HG03571 (cell line): ENCODE measurements around the gene TMLHE.
A peak's percentile ranks its signal among the peaks of the same experiment; 100 is the strongest.
"Not testable (repeated sequence)": the region's sequence is repeated elsewhere in the genome, so short reads cannot be mapped to it uniquely, and the experiment has no call there.

Source experiments
- ATAC-seq: cut with Tn5 transposase; IDR thresholded peaks from one replicate; pipeline ENCODE4 v1.9.1; 2021; ENCODE audit not compliant: unreplicated experiment

The TMLHE gene

DNA sequence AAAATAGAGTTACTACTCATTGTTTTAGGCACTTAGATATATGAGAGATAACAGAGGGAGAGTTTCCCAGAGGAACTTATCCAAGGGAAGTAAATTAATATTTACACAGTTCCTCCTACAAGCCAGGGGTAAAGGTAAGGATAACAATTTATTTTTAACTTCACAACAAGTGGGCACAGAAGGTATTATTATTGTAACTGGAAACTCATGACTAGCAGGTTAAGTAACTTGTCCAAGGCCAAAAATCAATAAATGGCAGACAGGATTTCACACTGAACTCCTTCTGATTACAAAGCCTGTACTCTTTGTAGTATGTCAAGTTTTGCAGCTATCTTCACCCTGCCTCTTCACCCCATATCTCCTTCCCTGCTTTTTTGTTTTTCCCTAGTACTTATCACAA is 107.5 kb downstream of the TMLHE start:
- no peak for ATAC-seq

DNA sequence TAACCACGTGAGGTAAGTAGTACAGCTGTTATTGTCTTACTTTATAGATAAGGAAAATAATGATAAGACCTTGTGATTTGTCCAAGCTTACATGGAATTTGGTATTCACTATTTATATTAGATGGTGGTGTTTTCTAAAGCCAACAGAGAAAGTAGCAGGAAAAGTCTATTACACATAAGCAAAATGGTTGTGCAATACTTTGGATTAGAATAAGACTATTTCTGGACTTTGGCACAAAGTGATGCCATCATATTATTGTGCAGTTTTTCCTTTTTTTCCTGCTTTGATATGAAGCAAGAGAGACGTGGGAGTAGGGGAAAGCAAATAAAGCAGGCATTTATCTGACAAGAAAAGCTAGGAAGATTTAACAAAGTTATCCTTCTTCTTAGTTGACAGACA is 117.6 kb downstream of the TMLHE start:
- not testable (repeated sequence) for ATAC-seq

DNA sequence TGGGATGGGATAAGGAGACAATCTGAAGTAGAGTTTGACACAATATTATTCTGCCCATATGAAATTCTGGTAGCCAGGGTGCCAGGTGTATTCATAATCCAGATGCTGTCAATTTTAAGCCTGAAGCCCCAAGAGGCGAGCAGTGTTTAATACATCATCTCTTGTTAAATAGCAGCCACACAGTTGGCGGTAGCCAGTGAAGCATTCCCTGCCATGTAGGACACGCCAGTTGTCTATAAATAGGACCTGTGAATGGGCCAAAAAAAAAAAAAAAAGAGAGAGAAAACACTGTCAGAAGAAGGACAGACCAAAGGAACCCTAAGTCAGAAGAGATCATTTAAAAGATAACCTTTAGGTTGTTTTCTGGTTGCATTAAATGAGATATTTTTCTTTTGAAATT is 121.3 kb downstream of the TMLHE start:
- ATAC-seq: not testable (repeated sequence)

DNA sequence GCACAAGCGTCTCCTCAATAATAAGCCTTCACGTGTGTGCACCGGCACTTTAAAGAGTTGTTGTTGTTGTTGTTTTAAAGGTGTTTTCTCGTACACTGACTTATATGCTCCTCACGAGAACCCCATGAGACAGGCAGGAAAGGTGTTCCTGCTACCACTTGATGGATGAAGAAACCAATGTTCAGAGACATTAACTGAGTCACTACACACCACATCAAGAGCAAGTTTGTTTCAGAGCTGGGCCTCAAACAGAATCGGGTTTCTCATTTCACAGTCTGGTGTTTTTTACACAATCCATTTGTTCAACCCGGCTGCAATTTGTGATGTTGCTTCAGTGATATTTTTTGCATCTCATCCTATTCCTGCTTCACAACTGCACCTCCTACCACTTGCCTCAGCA is 135.6 kb downstream of the TMLHE start:
- ATAC-seq: not testable (repeated sequence)

DNA sequence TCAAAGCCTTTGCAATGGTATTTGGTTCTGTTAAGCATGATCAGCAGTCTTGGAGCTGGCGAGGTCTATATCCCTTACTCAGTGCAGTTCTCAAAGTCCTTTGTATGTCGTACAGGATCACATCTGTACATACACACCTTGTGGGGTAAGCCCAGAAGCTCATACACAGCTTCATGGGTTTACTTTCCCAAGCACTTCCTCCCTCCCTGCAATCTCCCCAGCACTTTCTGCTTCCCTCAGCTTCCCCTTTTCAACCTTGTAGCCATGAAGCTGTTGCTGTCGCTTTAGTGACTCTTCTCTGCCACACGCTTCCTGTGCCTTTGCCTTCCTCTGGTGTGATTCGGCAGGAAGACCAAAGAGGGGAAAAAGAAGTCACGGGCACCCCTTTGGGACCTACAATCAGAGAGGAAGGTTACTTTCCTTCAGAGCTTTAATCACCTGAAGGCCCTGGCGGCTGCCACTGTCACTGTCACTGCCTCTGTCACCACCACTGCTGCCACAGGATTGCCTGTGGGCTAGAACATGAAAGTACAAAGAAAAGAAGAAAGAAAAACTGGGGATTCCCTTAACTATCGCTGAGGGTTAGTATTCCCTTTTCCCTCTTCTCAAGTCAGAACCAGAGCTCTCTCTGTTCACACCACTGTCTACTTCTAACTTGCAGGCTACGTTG is 146.3 kb downstream of the TMLHE start:
- ATAC-seq: peak; percentile 62

DNA sequence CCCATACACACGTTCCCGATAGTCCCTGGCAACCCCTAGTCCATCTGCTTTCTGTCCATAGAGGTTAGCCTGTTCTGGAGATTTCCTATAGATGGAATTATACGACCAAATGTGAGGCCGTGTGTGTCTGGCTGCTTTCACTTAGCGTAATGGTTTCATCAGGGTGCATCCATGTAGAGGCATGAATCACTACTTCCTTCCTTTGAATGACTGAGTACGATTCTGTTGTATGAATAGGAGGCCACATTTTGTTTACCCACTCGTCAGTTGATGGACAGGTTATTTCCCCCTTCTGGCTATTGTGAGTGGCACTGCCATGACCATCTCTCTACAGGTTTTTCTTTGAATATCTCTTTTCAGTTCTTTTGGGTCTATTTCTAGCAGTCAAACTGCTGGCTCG is 152.3 kb downstream of the TMLHE start:
- ATAC-seq: not testable (repeated sequence)

DNA sequence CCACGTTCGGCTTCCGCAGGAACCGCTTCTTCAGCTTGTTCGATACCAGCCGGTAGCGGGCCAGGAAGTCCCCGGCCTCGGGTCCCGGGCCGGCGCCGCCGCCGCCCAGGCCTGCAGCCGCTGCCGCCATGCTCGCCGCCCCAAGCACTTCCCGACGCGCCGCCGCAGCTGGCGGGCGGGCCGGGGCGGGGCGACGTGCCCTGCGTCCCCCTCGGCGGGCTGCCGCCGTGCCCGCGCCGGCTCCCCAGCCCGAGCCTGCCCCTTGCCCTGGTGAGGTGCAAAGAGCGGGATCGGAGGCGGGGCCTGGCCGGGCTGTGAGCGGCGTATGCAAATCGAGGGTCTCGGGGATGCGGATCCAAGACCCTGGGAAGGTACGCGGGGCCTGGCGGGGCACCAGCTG is 154.3 kb downstream of the TMLHE start, which contains the start of gene F8A3:
F8A3 (minus strand) TSS at position 150 of the 400 bp plus-strand sequence; CDS start at position 130, 20 bp downstream.
- ATAC-seq: peak; percentile 83

DNA sequence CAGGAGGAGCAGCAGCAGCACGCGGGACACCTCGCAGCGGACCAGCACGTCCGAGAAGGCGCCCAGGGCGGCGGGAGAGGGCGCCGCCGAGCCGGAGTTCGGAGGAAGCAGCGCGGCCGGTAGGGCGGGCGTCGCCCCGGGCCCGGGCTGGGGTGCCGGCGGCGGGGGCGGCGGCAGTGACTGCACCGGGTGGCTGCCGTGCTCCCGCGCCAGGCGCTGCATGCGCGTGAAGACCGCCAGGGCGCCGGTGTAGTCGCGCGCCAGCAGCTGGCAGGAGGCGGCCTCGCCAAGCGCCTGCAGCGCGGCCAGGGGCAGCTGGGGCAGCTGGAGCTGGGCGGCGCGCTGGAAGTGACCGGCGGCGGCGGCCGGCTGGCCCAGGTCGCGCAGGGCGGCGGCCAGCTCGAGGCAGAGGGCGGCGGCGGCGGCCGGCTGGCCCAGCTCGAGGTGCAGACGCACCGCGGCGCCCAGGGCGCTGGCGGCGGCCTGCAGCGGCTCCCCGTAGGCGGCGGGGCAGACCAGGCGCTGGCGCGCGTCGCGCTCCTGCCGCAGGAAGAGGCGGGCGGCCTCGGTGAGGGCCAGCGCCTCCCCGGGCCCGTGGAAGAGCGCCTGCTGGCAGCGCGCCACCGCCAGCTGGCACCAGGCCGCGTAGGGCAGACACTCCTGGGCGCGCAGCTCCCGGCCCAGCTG is 154.8 kb downstream of the TMLHE start:
- peak; percentile 53 for ATAC-seq

DNA sequence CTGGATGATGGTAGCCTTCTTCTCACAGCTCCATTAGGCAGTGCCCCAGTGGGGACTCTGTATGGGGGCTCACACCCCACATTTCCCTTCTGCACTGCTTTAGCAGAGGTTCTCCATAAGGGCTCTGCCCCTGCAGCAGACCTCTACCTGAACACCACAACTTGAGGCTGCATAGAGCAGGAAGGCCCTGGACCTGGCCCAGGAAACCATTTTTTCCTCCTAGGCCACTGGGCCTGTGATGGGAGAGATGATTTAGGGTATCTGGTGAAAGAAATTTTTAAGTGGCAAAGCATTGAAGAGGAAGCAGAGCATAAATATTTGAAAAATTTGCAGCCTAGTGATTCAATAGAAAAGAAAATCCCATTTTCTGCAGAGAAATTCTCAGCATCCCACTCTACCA is 171.7 kb downstream of the TMLHE start:
- no peak for ATAC-seq
